ENCODE data around the gene TADA3. TPM values are rescaled to one million over a fixed set of nuclear protein-coding genes. Genes with fewer than 3 reads are reported as not detected.

TADA3 gene
- total RNA-seq, 2 donors from 2014 or later, result 37.4 to 37.6 TPM

DNA sequence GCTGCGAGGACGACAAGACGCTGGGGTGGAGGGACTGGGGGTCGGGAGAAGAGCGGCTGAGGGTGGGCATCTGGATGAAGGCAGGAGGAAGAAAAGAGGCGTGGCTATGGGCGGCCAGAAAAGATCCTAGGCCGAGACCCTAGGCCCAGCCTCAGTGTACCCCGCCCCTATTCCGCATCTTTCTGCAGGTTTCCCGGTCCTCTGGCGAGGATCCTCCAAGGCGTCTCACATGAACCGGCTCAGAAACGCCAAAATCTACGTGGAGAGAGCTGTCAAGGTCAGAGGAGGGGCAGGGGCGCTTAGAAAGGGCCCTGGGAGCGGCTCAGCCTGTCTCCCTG, 18.1 kb upstream of the TADA3 start:
- no peak for TF ChIP-seq POLR2A (IDR thresholded peaks at IDR 0.05)
- TF ChIP-seq, protein P1, sequence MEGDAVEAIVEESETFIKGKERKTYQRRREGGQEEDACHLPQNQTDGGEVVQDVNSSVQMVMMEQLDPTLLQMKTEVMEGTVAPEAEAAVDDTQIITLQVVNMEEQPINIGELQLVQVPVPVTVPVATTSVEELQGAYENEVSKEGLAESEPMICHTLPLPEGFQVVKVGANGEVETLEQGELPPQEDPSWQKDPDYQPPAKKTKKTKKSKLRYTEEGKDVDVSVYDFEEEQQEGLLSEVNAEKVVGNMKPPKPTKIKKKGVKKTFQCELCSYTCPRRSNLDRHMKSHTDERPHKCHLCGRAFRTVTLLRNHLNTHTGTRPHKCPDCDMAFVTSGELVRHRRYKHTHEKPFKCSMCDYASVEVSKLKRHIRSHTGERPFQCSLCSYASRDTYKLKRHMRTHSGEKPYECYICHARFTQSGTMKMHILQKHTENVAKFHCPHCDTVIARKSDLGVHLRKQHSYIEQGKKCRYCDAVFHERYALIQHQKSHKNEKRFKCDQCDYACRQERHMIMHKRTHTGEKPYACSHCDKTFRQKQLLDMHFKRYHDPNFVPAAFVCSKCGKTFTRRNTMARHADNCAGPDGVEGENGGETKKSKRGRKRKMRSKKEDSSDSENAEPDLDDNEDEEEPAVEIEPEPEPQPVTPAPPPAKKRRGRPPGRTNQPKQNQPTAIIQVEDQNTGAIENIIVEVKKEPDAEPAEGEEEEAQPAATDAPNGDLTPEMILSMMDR (IDR thresholded peaks at IDR 0.05), result no peak
- no peak for ATAC-seq
- no peaks in the 10 kb centered on the region for H3K9me3 ChIP-seq
- peaks cover 21% of the 10 kb centered on the region for H3K4me1 ChIP-seq
- no peak for DNase-seq
- peaks cover 0 to 3% of the 10 kb centered on the region in 2 donors for H3K36me3 ChIP-seq (replicated peaks in 1 of 2; ENCODE audit: insufficient read depth in 1 of 2, low read depth in 2 of 2)
- intact Hi-C loops (cut with DNase I), result no loop called here
- peak overlapping the region; percentile 73 to 97 (median 88) for H3K27ac ChIP-seq
- WGBS, 2 donors, result 5 to 21% methylated on average over 9 to 18 of the region's 18 CpGs
- no peaks in the 10 kb centered on the region for H3K27me3 ChIP-seq
- H3K4me3 ChIP-seq, result peak overlapping the region; percentile 50 to 51

- peaks cover 21% of the 10 kb centered on the region for H3K4me1 ChIP-seq
- peak; percentile 66 to 71 (median 68) for TF ChIP-seq POLR2A (IDR thresholded peaks at IDR 0.05)
- TF ChIP-seq, protein P1 (IDR thresholded peaks at IDR 0.05), result peak in 2 of 7 experiments; percentile 9 to 28
- peaks cover 0 to 6% of the 10 kb centered on the region in 2 donors for H3K36me3 ChIP-seq (replicated peaks in 1 of 2; ENCODE audit: insufficient read depth in 1 of 2, low read depth in 2 of 2)
- H3K4me3 ChIP-seq, result peak within 1 kb of the TSS; percentile 50 to 51
- intact Hi-C loops (cut with DNase I), result no loop called here
- WGBS, 2 donors, result 0% methylated on average over 23 to 74 of the region's 76 CpGs
- H3K27ac ChIP-seq, result peak within 1 kb of the TSS; percentile 73 to 97 (median 88)
- H3K27me3 ChIP-seq, result no peaks in the 10 kb centered on the region
- ATAC-seq, result peak; percentile 82
- no peaks in the 10 kb centered on the region for H3K9me3 ChIP-seq
- peak; percentile 78 to 84 (median 82) for DNase-seq
These were observed 17.6 kb upstream of the TADA3 start, which contains the start of gene TTLL3 for GRCh38 chr3:9809615-9810432. TSS of gene TTLL3 (plus strand) at chr3:9810262. CDS start at chr3:9810662, 400 bp downstream.

DNA sequence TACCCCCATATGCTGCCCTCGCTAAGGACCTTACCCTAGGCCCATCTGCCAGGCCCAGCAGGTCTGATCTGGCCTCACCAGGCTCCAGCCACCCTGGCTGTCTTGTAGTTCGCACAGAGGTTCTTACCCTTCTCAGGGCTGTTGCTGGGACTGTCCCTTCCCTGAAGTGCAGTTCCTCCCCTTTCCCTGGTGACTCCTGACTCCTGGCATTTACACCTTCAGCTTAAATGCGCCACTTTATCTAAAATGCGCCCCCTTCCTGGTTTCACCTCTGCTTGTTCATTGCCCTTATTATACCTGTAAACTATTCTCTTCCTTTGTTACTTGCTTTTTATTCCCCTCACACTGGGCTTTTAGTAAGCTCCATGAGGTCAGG, 17.0 kb upstream of the TADA3 start:
- peak overlapping the region in 1 of 2 donors; percentile 51 for H3K4me3 ChIP-seq
- peak in 1 of 4 donors; percentile 35 for DNase-seq

GRCh38 chr3:9808345-9809037, 16.2 kb upstream of the TADA3 start:
- Histone ChIP-seq H3K4me3 (no peak overlapping the region), H3K27ac (peak overlapping the region; percentile 73 to 97 (median 88)), H3K27me3 (no peaks in the 10 kb centered on the region), H3K4me1 (peaks cover 21% of the 10 kb centered on the region), H3K36me3 (replicated peaks in 1 of 2; ENCODE audit: insufficient read depth in 1 of 2, low read depth in 2 of 2) (peaks cover 0 to 17% of the 10 kb centered on the region in 2 donors), H3K9me3 (no peaks in the 10 kb centered on the region)
- no peak for TF ChIP-seq POLR2A (IDR thresholded peaks at IDR 0.05)
- TF ChIP-seq, protein P1 (IDR thresholded peaks at IDR 0.05), result peak in 1 of 7 experiments; percentile 11
- DNase-seq (peak in 1 of 4 donors; percentile 24), ATAC-seq (no peak)
- intact Hi-C loops (cut with DNase I), result no loop called here
- WGBS, 2 donors, result 74 to 75% methylated on average over 6 to 7 of the region's 7 CpGs

More for the DNA sequence above, 17.0 kb upstream of the TADA3 start:
- Histone ChIP-seq H3K27ac (peak overlapping the region; percentile 73 to 97 (median 88)), H3K9me3 (no peaks in the 10 kb centered on the region), H3K36me3 (replicated peaks in 1 of 2; ENCODE audit: insufficient read depth in 1 of 2, low read depth in 2 of 2) (peaks cover 0 to 10% of the 10 kb centered on the region in 2 donors), H3K27me3 (no peaks in the 10 kb centered on the region), H3K4me1 (peaks cover 21% of the 10 kb centered on the region)
- intact Hi-C loops (cut with DNase I), result no loop called here
- 77 to 89% methylated on average over 4 of the region's 4 CpGs for WGBS, 2 donors
- ATAC-seq, result peak; percentile 16
- TF ChIP-seq, protein P1 (IDR thresholded peaks at IDR 0.05), result no peak
- TF ChIP-seq POLR2A (IDR thresholded peaks at IDR 0.05), result no peak
